GM18498 (cell line): ENCODE measurements around the gene CFAP126.
"Not testable (repeated sequence)": the region's sequence is repeated elsewhere in the genome, so short reads cannot be mapped to it uniquely, and the experiment has no call there.

Source experiments
- ATAC-seq: cut with Tn5 transposase; IDR thresholded peaks from one replicate; pipeline ENCODE4 v1.9.1; 2021; ENCODE audit warnings: mild to moderate bottlenecking, moderate library complexity; ENCODE audit not compliant: unreplicated experiment

Gene CFAP126

GRCh38 chr1:161367684-161368400 is at the start of gene CFAP126:
Gene CFAP126, minus strand, starts transcription at chr1:161367876. Its CDS starts 8 bp downstream, at chr1:161367868.
- ATAC-seq, result peak; percentile 91

- not testable (repeated sequence) for ATAC-seq
Measured at GRCh38 chr1:161413050-161413449, 45.4 kb upstream of the CFAP126 start.

- not testable (repeated sequence) for ATAC-seq
Measured at GRCh38 chr1:161410636-161410970, 42.9 kb upstream of the CFAP126 start.

GRCh38 chr1:161409848-161410635 is 42.4 kb upstream of the CFAP126 start:
- not testable (repeated sequence) for ATAC-seq

- ATAC-seq, result no peak
Measured at GRCh38 chr1:161408429-161409052, 40.9 kb upstream of the CFAP126 start.

- ATAC-seq, result no peak
Measured at GRCh38 chr1:161407451-161407985, 39.8 kb upstream of the CFAP126 start.

GRCh38 chr1:161406551-161406950 is 38.9 kb upstream of the CFAP126 start:
- ATAC-seq, result not testable (repeated sequence)

- ATAC-seq, result no peak
Measured at GRCh38 chr1:161404051-161404597, 36.4 kb upstream of the CFAP126 start.

GRCh38 chr1:161402446-161402845 is 34.8 kb upstream of the CFAP126 start:
- no peak for ATAC-seq

GRCh38 chr1:161399257-161399998 is 31.8 kb upstream of the CFAP126 start:
- peak; percentile 78 for ATAC-seq

- no peak for ATAC-seq
Measured at GRCh38 chr1:161398900-161399256, 31.2 kb upstream of the CFAP126 start.

- not testable (repeated sequence) for ATAC-seq
Measured at GRCh38 chr1:161397038-161397437, 29.4 kb upstream of the CFAP126 start.

GRCh38 chr1:161393151-161393550 is 25.5 kb upstream of the CFAP126 start:
- ATAC-seq, result no peak

GRCh38 chr1:161391611-161392010 is 23.9 kb upstream of the CFAP126 start:
- ATAC-seq, result no peak

GRCh38 chr1:161391136-161391535 is 23.5 kb upstream of the CFAP126 start:
- ATAC-seq, result not testable (repeated sequence)

GRCh38 chr1:161390559-161390858 is 22.8 kb upstream of the CFAP126 start:
- ATAC-seq, result no peak

- peak; percentile 87 for ATAC-seq
Measured at GRCh38 chr1:161389691-161390558, 22.2 kb upstream of the CFAP126 start.

GRCh38 chr1:161389158-161389557 is 21.5 kb upstream of the CFAP126 start:
- ATAC-seq, result not testable (repeated sequence)

GRCh38 chr1:161388639-161389038 is 21.0 kb upstream of the CFAP126 start:
- no peak for ATAC-seq
